WERI-Rb-1 (cell line): ENCODE measurements around the gene SLX9.

Source experiments
- DNase-seq: peaks from one replicate; pipeline ENCODE4 v3.0.0-alpha.2; 2020
- H3K27ac ChIP-seq: fragments of 250-450 bp; sonication (Bioruptor Pico); 2 replicates; pipeline ENCODE4 v1.5.1; 2020; ENCODE audit warnings: mild to moderate bottlenecking, moderate library complexity
- H3K27me3 ChIP-seq: fragments of 250-450 bp; sonication (Bioruptor Pico); 2 replicates; pipeline ENCODE4 v1.5.1; 2021; ENCODE audit warnings: mild to moderate bottlenecking, low read depth, moderate library complexity; ENCODE audit not compliant: insufficient read depth, severe bottlenecking
- H3K36me3 ChIP-seq: fragments of 250-450 bp; sonication (Bioruptor Pico); 2 replicates; pipeline ENCODE4 v1.5.1; 2020; ENCODE audit warnings: mild to moderate bottlenecking, moderate library complexity
- H3K4me3 ChIP-seq: 2 replicates; pipeline ENCODE4 v1.5.1; 2011; ENCODE audit warnings: low read depth, mild to moderate bottlenecking, control low read depth, low read length
- H3K9me3 ChIP-seq: fragments of 250-450 bp; sonication (Bioruptor Pico); 2 replicates; pipeline ENCODE4 v1.5.1; 2021; ENCODE audit warnings: mild to moderate bottlenecking, moderate library complexity; ENCODE audit not compliant: severe bottlenecking
- TF ChIP-seq, protein P1 (sequence below): IDR thresholded peaks from 2 replicates; pipeline ENCODE4 v1.5.1; 2011; ENCODE audit warnings: low read depth, mild to moderate bottlenecking, control low read depth, inconsistent platforms, low read length

Gene SLX9

DNA sequence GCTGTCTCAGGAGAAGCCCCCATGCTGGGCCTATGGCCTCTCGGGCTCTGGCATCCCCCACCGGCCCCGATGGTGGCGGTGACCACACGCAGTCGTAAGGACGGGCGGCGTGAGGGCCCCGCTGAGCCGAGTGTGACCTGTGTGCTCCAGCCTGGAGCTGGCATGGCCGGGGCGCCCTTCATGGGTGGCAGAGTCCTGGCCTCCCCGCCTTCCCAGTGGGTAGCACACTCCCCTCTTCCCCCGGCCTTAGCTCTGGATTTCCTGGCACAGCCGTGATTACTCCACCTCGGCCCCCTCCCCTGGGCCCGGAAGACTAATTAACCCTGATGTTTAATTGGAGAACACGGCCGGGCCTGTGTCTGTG, 44.6 kb downstream of the SLX9 start:
- DNase-seq, result no peak
- H3K4me3 ChIP-seq, result no peak overlapping the region
- H3K9me3 ChIP-seq, result no peaks in the 10 kb centered on the region
- H3K27ac ChIP-seq, result peak overlapping the region; percentile 50
- H3K27me3 ChIP-seq, result no peaks in the 10 kb centered on the region
- TF ChIP-seq, protein P1, sequence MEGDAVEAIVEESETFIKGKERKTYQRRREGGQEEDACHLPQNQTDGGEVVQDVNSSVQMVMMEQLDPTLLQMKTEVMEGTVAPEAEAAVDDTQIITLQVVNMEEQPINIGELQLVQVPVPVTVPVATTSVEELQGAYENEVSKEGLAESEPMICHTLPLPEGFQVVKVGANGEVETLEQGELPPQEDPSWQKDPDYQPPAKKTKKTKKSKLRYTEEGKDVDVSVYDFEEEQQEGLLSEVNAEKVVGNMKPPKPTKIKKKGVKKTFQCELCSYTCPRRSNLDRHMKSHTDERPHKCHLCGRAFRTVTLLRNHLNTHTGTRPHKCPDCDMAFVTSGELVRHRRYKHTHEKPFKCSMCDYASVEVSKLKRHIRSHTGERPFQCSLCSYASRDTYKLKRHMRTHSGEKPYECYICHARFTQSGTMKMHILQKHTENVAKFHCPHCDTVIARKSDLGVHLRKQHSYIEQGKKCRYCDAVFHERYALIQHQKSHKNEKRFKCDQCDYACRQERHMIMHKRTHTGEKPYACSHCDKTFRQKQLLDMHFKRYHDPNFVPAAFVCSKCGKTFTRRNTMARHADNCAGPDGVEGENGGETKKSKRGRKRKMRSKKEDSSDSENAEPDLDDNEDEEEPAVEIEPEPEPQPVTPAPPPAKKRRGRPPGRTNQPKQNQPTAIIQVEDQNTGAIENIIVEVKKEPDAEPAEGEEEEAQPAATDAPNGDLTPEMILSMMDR, result no peak
- H3K36me3 ChIP-seq, result no peaks in the 10 kb centered on the region

- Histone ChIP-seq H3K27ac (peak overlapping the region; percentile 50), H3K4me3 (no peak overlapping the region), H3K27me3 (no peaks in the 10 kb centered on the region), H3K9me3 (no peaks in the 10 kb centered on the region), H3K36me3 (no peaks in the 10 kb centered on the region)
- peak; percentile 76 for DNase-seq
- TF ChIP-seq, protein P1, result no peak
Observed at GRCh38 chr21:44984792-44985440, 45.1 kb downstream of the SLX9 start.

DNA sequence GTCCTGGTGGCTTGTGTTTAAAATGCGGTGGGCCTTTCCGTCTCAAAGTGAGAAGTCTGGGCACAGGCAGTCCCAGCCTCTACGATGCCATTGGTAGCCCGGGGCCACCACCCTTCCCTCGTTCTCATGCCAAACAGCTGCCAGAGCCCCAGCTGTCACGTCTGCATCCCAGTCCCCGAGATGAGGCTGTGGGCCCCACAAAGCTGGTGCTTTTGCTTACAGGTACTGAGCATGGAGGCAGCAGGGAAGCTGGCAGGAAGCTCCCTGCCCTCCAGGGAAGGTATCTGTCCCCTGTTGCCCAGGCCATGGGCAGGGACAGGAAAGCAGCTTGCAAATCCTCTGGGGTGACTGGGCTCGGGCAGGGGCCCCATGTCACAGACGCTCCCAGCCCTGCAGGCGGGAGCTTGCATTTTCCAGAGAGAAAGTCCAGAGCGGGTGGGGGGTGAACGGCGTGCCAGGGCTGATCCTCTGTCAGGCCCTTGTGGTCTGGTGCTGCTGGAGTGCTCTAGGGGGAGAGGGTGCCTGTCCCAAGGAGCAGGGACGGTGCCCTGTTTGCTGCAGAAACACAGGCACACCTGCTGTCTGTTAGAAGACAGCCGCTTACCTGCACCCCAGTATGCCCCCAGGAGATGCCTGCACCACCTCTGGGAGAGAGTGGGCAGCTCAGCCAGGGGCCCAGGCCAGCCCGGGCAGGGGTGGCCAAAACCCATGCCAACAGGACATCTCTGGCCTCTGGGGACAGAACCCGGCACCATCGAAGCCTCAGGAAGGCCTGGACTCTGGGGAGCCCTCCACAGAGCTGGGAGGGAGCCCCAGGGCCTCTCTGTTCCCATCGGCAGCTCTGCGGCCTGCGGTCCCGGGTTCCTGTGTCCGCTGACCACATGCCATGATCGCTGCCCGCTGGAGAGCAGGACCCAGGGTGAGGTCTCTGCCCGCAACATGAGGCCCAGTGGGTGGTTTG, 45.9 kb downstream of the SLX9 start:
- no peak for DNase-seq
- Histone ChIP-seq H3K27me3 (no peaks in the 10 kb centered on the region), H3K36me3 (no peaks in the 10 kb centered on the region), H3K9me3 (no peaks in the 10 kb centered on the region), H3K4me3 (no peak overlapping the region), H3K27ac (peak overlapping the region; percentile 50)
- TF ChIP-seq, protein P1, result no peak

DNA sequence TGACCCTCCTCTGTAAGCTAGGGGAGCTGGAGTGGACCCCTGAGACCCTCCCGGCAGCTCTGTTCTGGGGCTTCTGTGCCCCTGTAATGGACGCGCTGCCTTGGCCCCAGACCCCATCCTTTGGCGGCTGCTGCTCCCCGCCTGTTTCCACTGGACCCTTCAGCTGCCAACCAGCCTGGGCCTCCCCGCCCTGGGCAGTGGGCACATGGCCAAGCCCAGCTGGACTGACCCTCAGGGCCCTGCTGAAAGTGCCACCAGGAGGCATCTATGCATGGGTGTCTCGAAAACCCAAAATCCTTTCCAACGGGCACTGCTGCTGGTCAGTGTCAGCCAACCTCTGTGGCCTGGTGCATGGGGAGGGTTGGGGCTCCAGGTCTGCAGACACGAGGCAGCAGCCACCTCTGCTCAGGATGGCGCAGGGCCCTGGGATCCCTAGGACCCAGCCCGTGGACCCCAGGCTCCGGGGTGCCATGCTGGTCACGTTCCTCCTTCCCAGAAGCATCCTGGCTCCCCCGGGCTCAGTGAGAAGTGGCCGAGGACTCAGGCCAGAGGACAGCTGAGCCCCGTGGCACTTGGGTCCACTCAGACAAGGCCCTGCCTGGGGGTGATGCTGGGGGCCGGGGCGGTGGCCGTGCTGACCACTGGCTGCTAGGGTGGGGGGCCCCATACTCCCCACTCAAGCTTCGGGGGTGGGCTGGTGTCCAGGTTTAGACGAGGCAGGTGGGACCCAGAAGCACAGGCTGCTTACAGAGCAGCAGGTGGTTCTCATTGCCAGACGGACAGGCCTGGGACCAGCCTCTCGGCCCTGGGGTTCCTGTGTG, 46.9 kb downstream of the SLX9 start:
- H3K9me3 ChIP-seq, result no peaks in the 10 kb centered on the region
- H3K27ac ChIP-seq, result peak overlapping the region; percentile 50
- TF ChIP-seq, protein P1, result no peak
- DNase-seq, result no peak
- H3K27me3 ChIP-seq, result no peaks in the 10 kb centered on the region
- no peak overlapping the region for H3K4me3 ChIP-seq
- no peaks in the 10 kb centered on the region for H3K36me3 ChIP-seq

GRCh38 chr21:44987301-44987885, 47.6 kb downstream of the SLX9 start:
- no peak overlapping the region for H3K4me3 ChIP-seq
- no peaks in the 10 kb centered on the region for H3K36me3 ChIP-seq
- TF ChIP-seq, protein P1, result no peak
- no peaks in the 10 kb centered on the region for H3K27me3 ChIP-seq
- no peak for DNase-seq
- peak overlapping the region; percentile 50 for H3K27ac ChIP-seq
- no peaks in the 10 kb centered on the region for H3K9me3 ChIP-seq
